Mucosa of descending colon (tissue), 3 donors: Measurements from ENCODE around the gene FRAS1. TPM values are rescaled to one million over a fixed set of nuclear protein-coding genes. Genes with fewer than 3 reads are reported as not detected.

ENCODE experiments used
- ATAC-seq: fragments of 200-7000 bp; cut with Tn5 transposase; one replicate; pipeline ENCODE4 v1.9.1; 2020; ENCODE audit warnings: mild to moderate bottlenecking, moderate library complexity
- DNase-seq, 3 donors: peaks; one replicate each; pipeline ENCODE4 v3.0.0-alpha.2; 2020
- H3K36me3 ChIP-seq: fragments of 200-600 bp; one replicate; pipeline ENCODE4 v1.8.0; 2021; ENCODE audit warnings: low read depth, mild to moderate bottlenecking
- H3K4me1 ChIP-seq: fragments of 200-600 bp; one replicate; pipeline ENCODE4 v1.8.0; 2021; ENCODE audit warnings: low read depth, mild to moderate bottlenecking
- H3K4me3 ChIP-seq: fragments of 200-600 bp; one replicate; pipeline ENCODE4 v1.8.0; 2021; ENCODE audit warnings: mild to moderate bottlenecking
- H3K9me3 ChIP-seq: fragments of 200-600 bp; one replicate; pipeline ENCODE4 v1.8.0; 2021; ENCODE audit warnings: mild to moderate bottlenecking
- intact Hi-C, 2 donors: fragments of 100-400 bp; cut with DNase I in 1 of 2; cut with micrococcal nuclease in 1 of 2; formaldehyde crosslinking; loops; one replicate each; pipeline versions ENCODE4 v1.11.0 to v1.11.1; 2022; cut with DNase I, micrococcal nuclease
- total RNA-seq, 3 donors: library from RNA; stranded (reverse); fragmentation: NEBNext Ultra II Directional in 2 of 3; extraction: Animal tissue kit (Norgen Biotek cat#: 25700) in 2 of 3; gene quantifications; one replicate each; pipeline versions ENCODE4 v1.2.1 to v1.2.4, GENCODE V29; 2021 to 2023
- TF ChIP-seq, protein P1 (sequence below): fragments of 200-600 bp; IDR thresholded peaks from one replicate; pipeline ENCODE4 v1.8.0; 2022; ENCODE audit warnings: antibody characterized with exemption, mild to moderate bottlenecking
- donor health status: DM: no; HTN: no; CAD: no; lungs with moderate emphysema.
- donor health status: DM: no; HTN: no; CAD: no.
- donor health status: DM: no; HTN: yes; CAD: no.

The FRAS1 gene
- total RNA-seq, 3 donors from 2014 or later, result 1.2 to 9.3 (median 2.2) TPM

DNA sequence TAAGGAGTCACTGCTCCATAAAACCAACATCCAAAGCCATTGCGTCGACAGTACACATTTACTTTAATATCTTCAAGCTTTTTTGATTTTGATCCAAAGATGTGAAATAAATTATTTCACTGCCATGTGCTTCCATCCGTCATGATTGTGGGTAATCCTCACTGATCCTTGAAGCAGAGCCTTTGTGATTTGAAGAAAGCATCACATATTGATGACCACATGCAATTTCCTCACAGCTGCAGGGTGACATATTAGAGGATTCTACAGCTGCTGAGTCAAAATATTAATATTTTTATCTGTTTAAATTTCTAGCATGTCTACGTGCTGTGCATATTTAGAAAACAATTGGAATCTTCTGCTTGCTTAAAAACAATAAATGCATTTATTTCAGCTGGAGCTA, 297.7 kb downstream of the FRAS1 start:
- H3K36me3 ChIP-seq, result no peaks in the 10 kb centered on the region
- ATAC-seq (no peak), DNase-seq (no peak)
- TF ChIP-seq, protein P1, sequence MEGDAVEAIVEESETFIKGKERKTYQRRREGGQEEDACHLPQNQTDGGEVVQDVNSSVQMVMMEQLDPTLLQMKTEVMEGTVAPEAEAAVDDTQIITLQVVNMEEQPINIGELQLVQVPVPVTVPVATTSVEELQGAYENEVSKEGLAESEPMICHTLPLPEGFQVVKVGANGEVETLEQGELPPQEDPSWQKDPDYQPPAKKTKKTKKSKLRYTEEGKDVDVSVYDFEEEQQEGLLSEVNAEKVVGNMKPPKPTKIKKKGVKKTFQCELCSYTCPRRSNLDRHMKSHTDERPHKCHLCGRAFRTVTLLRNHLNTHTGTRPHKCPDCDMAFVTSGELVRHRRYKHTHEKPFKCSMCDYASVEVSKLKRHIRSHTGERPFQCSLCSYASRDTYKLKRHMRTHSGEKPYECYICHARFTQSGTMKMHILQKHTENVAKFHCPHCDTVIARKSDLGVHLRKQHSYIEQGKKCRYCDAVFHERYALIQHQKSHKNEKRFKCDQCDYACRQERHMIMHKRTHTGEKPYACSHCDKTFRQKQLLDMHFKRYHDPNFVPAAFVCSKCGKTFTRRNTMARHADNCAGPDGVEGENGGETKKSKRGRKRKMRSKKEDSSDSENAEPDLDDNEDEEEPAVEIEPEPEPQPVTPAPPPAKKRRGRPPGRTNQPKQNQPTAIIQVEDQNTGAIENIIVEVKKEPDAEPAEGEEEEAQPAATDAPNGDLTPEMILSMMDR, result no peak
- intact Hi-C loops, result no loop called here
- no peaks in the 10 kb centered on the region for H3K9me3 ChIP-seq
- no peaks in the 10 kb centered on the region for H3K4me1 ChIP-seq
- no peak overlapping the region for H3K4me3 ChIP-seq

DNA sequence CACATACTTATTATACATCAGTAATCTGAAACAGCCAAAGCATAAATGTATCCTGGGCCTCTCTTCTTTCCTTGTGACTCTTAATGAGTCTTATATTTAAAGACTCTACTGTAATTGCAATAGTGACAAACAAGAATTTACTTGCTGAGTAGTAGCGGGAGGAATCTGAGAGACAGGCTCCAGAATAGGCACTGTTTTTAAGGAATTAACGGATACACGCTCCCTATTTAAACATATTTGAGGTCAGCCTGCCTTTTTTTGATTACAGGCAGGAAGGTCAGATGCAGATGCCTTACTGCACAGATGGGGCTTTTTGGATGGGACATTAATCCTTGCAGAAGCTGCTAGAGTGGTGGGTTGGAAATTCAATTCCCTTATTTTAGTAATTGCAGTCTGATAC, 298.2 kb downstream of the FRAS1 start:
- Histone ChIP-seq H3K9me3 (no peaks in the 10 kb centered on the region), H3K4me1 (no peaks in the 10 kb centered on the region), H3K4me3 (no peak overlapping the region), H3K36me3 (no peaks in the 10 kb centered on the region)
- no peak for DNase-seq
- ATAC-seq, result no peak
- intact Hi-C loops, result no loop called here
- TF ChIP-seq, protein P1, result no peak

DNA sequence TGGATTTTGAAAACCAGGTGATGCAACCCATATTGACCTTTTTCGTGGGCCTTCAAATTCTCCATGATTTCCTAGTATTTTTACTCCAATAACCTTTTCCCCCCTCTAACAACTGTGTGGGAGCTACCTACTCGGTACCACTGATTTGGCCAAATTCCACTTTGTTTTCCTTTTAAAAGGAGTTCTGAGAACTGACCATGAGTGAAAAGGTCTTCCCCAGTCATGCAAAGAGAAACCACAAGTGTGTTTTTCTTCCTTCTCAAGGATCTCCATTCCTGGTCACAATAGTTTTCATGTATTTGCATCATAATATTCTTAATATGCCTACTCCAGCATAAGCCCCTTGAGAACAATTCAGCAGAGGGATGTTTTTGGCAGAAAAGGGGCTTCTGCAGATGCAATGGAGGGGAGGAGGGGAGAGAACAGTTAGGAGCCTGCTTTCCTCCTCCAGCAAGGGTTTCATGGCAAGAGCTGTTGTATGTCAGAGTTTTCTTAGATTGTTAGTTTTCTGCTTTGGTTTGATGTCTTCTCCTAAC, 299.2 kb downstream of the FRAS1 start:
- no peak for DNase-seq
- H3K9me3 ChIP-seq, result no peaks in the 10 kb centered on the region
- no peaks in the 10 kb centered on the region for H3K4me1 ChIP-seq
- intact Hi-C loops, result no loop called here
- no peaks in the 10 kb centered on the region for H3K36me3 ChIP-seq
- ATAC-seq, result no peak
- H3K4me3 ChIP-seq, result no peak overlapping the region
- TF ChIP-seq, protein P1, result no peak

DNA sequence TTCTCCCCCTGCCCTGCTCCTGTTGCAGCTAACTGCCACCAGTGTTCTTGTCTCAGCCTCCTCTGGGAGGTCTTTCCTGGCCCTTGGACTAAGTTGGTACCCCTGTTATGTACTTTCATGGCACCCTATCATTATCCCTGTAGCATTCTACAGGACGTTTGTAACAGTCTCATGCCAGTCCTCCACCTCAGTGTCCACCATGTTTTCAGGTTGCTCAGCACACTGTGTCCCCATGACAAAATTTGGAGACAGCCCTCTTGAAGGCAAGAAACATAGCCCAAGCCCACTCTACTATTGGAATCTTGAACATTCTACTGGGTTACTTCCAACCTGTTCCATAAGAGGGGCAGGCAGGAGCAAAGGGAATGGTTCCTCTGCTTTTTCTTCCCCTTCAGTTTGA, 300.0 kb downstream of the FRAS1 start:
- ATAC-seq (no peak), DNase-seq (no peak)
- no peak overlapping the region for H3K4me3 ChIP-seq
- TF ChIP-seq, protein P1, result no peak
- H3K9me3 ChIP-seq, result no peaks in the 10 kb centered on the region
- no peaks in the 10 kb centered on the region for H3K4me1 ChIP-seq
- intact Hi-C loops, result no loop called here
- H3K36me3 ChIP-seq, result no peaks in the 10 kb centered on the region

DNA sequence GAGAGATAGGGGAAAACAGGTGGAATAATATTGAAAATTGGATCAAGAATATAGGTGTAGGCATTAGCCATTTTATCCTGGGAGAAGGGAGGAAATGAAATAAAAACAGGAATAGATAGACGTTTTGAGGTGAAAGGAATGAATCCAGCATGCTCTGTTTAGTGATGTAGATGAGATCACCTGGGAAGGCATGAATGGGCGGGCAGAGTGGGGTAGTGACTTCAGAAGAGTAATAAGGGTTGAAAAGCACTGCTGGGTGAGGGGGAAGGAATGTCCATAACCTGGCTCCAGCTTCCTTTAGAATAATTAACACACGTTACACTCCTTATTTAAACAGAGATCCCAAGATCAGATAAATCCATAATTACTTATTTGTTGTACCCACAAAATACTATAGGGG, 303.3 kb downstream of the FRAS1 start:
- TF ChIP-seq, protein P1, result no peak
- intact Hi-C loops, result no loop called here
- Histone ChIP-seq H3K4me1 (no peaks in the 10 kb centered on the region), H3K9me3 (no peaks in the 10 kb centered on the region), H3K36me3 (no peaks in the 10 kb centered on the region), H3K4me3 (no peak overlapping the region)
- no peak for ATAC-seq
- no peak for DNase-seq

DNA sequence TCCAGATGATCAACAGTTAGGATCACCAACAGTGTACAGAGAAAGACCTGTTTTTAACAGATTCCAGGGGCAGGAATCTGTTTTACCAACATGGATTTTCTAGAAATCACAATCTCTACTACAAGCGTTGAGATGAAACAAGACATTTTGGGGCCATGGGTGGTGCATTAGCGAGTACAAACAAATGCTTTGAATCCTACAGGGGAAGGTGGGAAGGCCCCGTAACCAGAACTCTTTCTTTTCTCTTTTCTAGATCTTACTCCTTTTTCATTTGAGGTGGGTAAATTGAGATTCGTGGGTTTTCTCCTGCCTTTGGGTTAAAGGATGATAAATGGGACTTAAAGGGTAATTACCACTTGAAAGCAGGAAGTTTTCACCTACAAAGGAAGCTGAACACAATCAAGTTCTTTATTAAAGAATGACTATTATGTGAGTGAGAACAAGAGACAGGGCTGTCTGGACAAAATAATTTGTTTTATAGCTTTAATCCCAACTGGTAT, 304.5 kb downstream of the FRAS1 start:
- no peaks in the 10 kb centered on the region for H3K9me3 ChIP-seq
- no peaks in the 10 kb centered on the region for H3K4me1 ChIP-seq
- H3K4me3 ChIP-seq, result no peak overlapping the region
- DNase-seq (no peak), ATAC-seq (no peak)
- H3K36me3 ChIP-seq, result no peaks in the 10 kb centered on the region
- intact Hi-C loops, result no loop called here
- TF ChIP-seq, protein P1, result no peak
